Activated CD4-positive, alpha-beta T cell treated with anti-CD3 and anti-CD28 coated beads for 1 hour (primary cell): ENCODE results near the gene PSMA5.
"Not testable (repeated sequence)": the region's sequence is repeated elsewhere in the genome, so short reads cannot be mapped to it uniquely, and the experiment has no call there.

ENCODE experiments used
- DNase-seq: peaks from one replicate; pipeline ENCODE4 v3.0.0-alpha.2; 2020

Gene PSMA5

GRCh38 chr1:109432336-109432735 is 6.1 kb upstream of the PSMA5 start:
- no peak for DNase-seq

GRCh38 chr1:109427171-109427467 is 871 bp upstream of the PSMA5 start:
- no peak for DNase-seq

- no peak for DNase-seq
Observed at GRCh38 chr1:109425391-109426280, 612 bp downstream of the PSMA5 start.

GRCh38 chr1:109423498-109423897 is 2.8 kb downstream of the PSMA5 start:
- DNase-seq: no peak

- DNase-seq: no peak
Observed at GRCh38 chr1:109412551-109412950, 13.7 kb downstream of the PSMA5 start.

GRCh38 chr1:109404838-109405237 is 21.4 kb downstream of the PSMA5 start:
- DNase-seq: no peak

GRCh38 chr1:109402025-109402424 is 24.2 kb downstream of the PSMA5 start:
- DNase-seq: no peak

- DNase-seq: no peak
Observed at GRCh38 chr1:109400035-109400655, 26.1 kb downstream of the PSMA5 start.

GRCh38 chr1:109399326-109399957 is 26.8 kb downstream of the PSMA5 start:
- DNase-seq: no peak

- no peak for DNase-seq
Observed at GRCh38 chr1:109398343-109399225, 27.7 kb downstream of the PSMA5 start.

GRCh38 chr1:109397581-109398342 is 28.5 kb downstream of the PSMA5 start, which contains the start of gene SORT1:
Gene SORT1 (minus strand): TSS chr1:109397918. CDS start chr1:109397892, 26 bp downstream.
- peak; percentile 15 for DNase-seq

GRCh38 chr1:109396871-109397580 is 29.2 kb downstream of the PSMA5 start:
- DNase-seq: no peak

- DNase-seq: no peak
Observed at GRCh38 chr1:109396513-109396839, 29.8 kb downstream of the PSMA5 start.

GRCh38 chr1:109395602-109396512 is 30.4 kb downstream of the PSMA5 start:
- no peak for DNase-seq

- DNase-seq: not testable (repeated sequence)
Observed at GRCh38 chr1:109395282-109395599, 31.0 kb downstream of the PSMA5 start.

GRCh38 chr1:109394591-109395281 is 31.5 kb downstream of the PSMA5 start:
- no peak for DNase-seq

GRCh38 chr1:109393617-109394233 is 32.5 kb downstream of the PSMA5 start:
- no peak for DNase-seq

- DNase-seq: no peak
Observed at GRCh38 chr1:109392788-109393616, 33.2 kb downstream of the PSMA5 start.
